A549 (cell line): ENCODE results near the gene CMKLR1.

Experiments
- CHD2 ChIP-seq: fragments of 150-350 bp; IDR thresholded peaks from 2 replicates; pipeline ENCODE4 v1.6.1; 2014; ENCODE audit warnings: low read length; ENCODE audit not compliant: partially characterized antibody
- CTCF ChIP-seq: fragments of >200 bp; sonication (Bioruptor Twin); formaldehyde crosslinking; IDR thresholded peaks from 3 replicates; pipeline ENCODE4 v1.5.1; 2016
- EP300 ChIP-seq, 2 experiments: fragments of >200 bp; sonication (Bioruptor Twin); formaldehyde crosslinking; IDR thresholded peaks; 2 replicates in 1 of 2; 3 replicates in 1 of 2; pipeline ENCODE4 v1.6.1; 2016 to 2017
- HEYL ChIP-seq: fragments of 250-450 bp; sonication (Bioruptor Pico); IDR thresholded peaks from 2 replicates; pipeline ENCODE4 v1.8.0; 2021; ENCODE audit warnings: mild to moderate bottlenecking, moderate library complexity
- KDM1A ChIP-seq: fragments of 200-600 bp; sonication (generic); IDR thresholded peaks from 2 replicates; pipeline ENCODE4 v1.6.1; 2016; ENCODE audit warnings: low read depth, mild to moderate bottlenecking
- MAZ ChIP-seq: fragments of 150-350 bp; IDR thresholded peaks from 2 replicates; pipeline ENCODE4 v1.6.1; 2014; ENCODE audit warnings: antibody characterized with exemption, low read depth, low read length, borderline replicate concordance
- NPAS2 ChIP-seq: fragments of 250-450 bp; sonication (Bioruptor Pico); IDR thresholded peaks from 2 replicates; pipeline ENCODE4 v1.8.0; 2022; ENCODE audit warnings: mild to moderate bottlenecking, moderate library complexity, borderline replicate concordance
- POLR2A ChIP-seq: IDR thresholded peaks from 2 replicates; pipeline ENCODE4 v1.6.1; 2012; ENCODE audit warnings: mild to moderate bottlenecking, low read length
- RAD21 ChIP-seq, 2 experiments: fragments of >200 bp in 1 of 2; sonication (Bioruptor Twin) in 1 of 2; formaldehyde crosslinking in 1 of 2; IDR thresholded peaks in 1 of 2; conservative IDR thresholded peaks in 1 of 2; 2 replicates in 1 of 2; 3 replicates in 1 of 2; pipeline ENCODE4 v1.6.1; 2012 to 2018; ENCODE audit warnings: inconsistent platforms in 1 of 2
- RCOR1 ChIP-seq: fragments of 150-350 bp; IDR thresholded peaks from 2 replicates; pipeline ENCODE4 v1.6.1; 2014; ENCODE audit warnings: antibody characterized with exemption, low read length, low read depth
- SMC3 ChIP-seq: fragments of >200 bp; sonication (Bioruptor Twin); formaldehyde crosslinking; IDR thresholded peaks from 3 replicates; pipeline ENCODE4 v1.6.1; 2018; ENCODE audit warnings: inconsistent platforms

- TF ChIP-seq MAZ (no peak), CTCF (no peak), RAD21 (conservative IDR thresholded peaks at IDR 0.05 in 1 of 2, IDR thresholded peaks at IDR 0.05 in 1 of 2) (no peak), CHD2 (no peak), SMC3 (no peak), RCOR1 (no peak), POLR2A (no peak), HEYL (CRISPR knock-in tag) (no peak), EP300 (IDR thresholded peaks at IDR 0.05) (no peak), KDM1A (no peak), NPAS2 (CRISPR knock-in tag) (no peak)
Measured at GRCh38 chr12:108270035-108270848, 68.9 kb downstream of the CMKLR1 start.
